Measurements from ENCODE around the gene ARHGEF6.
"Not testable (repeated sequence)": the region's sequence is repeated elsewhere in the genome, so short reads cannot be mapped to it uniquely, and the experiment has no call there.

The ARHGEF6 gene, protein sequence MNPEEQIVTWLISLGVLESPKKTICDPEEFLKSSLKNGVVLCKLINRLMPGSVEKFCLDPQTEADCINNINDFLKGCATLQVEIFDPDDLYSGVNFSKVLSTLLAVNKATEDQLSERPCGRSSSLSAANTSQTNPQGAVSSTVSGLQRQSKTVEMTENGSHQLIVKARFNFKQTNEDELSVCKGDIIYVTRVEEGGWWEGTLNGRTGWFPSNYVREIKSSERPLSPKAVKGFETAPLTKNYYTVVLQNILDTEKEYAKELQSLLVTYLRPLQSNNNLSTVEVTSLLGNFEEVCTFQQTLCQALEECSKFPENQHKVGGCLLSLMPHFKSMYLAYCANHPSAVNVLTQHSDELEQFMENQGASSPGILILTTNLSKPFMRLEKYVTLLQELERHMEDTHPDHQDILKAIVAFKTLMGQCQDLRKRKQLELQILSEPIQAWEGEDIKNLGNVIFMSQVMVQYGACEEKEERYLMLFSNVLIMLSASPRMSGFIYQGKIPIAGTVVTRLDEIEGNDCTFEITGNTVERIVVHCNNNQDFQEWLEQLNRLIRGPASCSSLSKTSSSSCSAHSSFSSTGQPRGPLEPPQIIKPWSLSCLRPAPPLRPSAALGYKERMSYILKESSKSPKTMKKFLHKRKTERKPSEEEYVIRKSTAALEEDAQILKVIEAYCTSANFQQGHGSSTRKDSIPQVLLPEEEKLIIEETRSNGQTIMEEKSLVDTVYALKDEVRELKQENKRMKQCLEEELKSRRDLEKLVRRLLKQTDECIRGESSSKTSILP

DNA sequence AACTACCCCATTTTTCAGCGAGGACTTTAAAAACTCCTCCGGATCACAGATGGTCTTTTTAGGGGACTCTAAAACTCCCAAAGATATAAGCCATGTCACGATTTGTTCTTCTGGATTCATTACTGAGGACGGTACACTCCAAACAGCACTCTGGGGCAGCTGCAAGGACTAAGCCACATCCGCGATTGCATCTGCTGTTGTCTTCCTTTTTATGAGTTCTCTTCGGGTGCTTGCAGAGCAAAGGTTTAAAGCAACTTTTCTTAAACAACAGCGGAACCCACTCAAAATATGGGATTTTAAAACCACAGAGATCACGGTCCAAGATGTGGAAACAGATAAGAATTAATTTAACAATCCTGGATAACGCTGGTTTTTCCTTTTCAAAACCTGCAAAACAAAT is at the start of gene ARHGEF6:
Gene ARHGEF6 (minus strand): TSS at position 170 of the 400 bp plus-strand sequence. CDS start 50 bp downstream, at position 120.
- DNase-seq, result no peak

DNA sequence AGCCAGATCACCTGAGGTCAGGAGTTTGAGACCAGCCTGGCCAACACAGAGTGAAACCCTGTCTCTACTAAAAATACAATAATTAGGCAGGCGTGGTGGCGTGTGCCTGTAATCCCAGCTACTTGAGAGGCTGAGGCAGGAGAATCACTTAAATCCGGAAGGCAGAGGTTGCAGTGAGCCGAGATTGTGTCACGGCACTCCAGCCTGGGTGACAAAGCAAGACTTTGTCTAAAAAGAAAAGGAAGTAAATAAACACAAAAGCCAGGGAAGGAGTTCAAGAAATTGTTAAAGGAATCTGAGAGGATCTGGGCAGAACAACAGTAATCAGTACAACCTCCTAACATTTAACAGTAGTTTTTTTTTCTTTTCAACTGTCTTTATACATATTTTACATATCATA is 48.7 kb upstream of the ARHGEF6 start:
- DNase-seq, result no peak

DNA sequence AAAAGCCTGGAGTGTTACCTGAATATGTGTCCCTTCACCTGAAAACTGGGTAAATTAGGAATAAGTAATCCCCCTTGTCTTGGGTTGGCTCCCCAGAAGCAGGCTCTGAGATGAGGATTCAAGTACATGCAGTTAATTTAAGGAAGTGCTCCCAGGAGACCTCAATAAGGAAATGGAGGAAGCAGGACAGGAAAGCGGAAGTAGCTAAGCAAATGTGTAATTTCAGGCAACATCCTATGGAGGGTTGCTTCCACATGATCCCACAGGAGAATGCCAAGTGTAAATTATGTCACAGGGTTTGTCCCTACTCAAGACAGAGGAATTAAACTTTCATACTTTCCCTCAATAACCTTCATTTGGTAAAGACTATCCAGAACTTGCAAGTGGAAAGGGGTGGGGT is 48.1 kb upstream of the ARHGEF6 start:
- DNase-seq, result no peak

DNA sequence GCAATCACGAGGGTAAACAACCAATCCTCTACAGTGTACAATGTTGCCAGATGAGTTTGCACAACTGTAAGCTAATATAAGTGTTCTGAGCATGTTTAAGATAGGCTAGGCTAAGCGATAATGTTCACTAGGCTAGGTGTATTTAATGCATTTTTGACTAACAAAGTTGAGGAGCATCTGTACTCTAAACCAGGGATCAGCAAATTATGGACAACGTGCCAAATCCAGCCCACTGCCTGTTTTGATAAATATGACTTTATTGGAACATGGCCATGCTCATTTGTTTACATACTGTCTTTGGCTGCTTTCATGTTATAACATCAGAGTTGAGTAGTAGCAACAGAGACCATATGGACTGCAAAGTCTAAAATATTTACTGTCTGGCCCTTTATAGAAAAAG is 46.3 kb upstream of the ARHGEF6 start:
- peak in 1 of 2 experiments; percentile 33 for DNase-seq

DNA sequence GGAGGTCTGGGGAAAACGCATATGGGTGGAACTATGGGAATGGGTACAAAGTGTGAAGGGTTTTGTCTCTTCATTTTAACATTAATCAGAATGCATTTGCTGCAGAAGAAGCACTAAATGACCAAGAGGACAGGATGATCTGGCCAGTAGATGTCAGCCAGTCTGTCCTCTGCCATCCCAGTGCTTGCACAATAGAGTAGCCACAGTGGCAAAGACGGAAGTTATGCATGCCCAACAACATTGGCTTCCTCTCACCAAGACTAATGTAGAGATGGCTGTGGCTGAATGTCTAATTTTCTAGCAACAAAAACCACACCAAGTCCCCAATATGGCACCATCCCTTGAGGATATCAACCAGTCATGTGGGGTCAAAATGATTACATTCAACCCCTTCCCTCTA is 45.0 kb upstream of the ARHGEF6 start:
- DNase-seq, result no peak

DNA sequence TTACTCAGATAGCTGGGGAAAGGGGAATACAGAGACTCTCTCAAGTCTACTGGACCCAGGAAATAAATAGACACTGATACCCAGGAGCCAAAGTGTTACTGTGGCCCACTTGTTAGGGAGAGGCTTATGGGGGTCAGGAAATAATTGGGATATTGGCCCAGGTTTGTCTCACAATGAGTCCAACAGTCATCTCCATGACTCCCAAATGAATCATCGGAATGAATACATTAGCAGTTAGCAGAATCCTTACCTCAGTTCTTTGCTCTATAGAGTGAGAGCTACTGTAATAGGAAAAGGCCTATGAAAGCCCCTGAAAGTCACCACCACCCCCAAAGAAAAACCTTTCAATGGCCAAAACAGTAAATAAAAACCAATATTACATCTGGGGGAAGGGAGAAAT is 42.4 kb upstream of the ARHGEF6 start:
- DNase-seq, result no peak

DNA sequence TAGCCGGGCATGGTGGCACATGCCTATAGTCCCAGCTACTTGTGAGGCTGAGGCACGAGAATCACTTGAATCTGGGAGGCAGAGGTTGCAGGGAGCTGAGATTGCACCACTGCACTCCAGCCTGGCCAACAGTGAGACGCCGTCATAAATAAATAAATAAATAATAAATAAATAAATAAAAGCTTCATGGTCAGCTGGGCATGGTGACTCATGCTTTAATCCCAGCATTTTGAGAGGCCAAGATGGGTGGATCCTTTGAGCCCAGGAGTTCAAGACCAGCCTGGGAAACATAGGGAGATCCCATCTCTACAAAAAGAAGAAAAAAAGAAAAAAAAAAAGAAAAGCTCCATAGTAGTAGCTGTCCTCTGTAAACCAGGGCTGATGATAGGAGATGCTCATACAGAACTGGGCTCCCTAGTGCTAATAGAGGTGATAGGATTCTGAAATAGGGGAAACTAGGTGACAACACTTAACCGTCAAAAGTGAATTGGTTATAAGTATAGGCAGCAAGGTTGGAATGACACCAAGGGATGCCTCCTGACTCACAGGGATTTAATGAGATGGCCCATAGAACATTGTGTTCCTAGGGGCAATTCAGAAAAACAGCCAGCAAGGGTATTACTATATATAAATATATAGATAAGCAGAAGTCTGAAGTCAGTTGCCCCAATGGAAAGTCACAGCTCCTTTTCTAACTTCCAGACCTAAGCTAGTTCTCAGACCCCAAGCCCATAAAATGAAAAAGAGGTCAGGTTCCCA is 41.8 kb upstream of the ARHGEF6 start:
- no peak for DNase-seq

DNA sequence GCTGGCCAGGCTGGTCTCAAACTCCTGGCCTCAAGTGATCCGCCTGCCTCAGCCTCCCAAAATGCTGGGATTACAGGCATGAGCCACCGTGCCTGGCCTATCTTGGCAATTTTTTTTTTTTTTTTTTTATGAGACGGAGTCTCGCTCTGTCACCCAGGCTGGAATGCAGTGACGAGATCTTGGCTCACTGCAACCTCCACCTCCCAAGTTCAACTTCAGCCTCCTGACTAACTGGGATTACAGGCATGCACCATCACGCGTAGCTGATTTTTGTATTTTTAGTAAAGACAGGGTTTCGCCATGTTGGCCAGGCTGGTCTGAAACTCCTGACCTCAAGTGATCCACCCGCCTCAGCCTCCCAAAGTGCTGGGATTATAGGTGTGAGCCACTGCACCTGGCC is 39.0 kb upstream of the ARHGEF6 start:
- not testable (repeated sequence) for DNase-seq

DNA sequence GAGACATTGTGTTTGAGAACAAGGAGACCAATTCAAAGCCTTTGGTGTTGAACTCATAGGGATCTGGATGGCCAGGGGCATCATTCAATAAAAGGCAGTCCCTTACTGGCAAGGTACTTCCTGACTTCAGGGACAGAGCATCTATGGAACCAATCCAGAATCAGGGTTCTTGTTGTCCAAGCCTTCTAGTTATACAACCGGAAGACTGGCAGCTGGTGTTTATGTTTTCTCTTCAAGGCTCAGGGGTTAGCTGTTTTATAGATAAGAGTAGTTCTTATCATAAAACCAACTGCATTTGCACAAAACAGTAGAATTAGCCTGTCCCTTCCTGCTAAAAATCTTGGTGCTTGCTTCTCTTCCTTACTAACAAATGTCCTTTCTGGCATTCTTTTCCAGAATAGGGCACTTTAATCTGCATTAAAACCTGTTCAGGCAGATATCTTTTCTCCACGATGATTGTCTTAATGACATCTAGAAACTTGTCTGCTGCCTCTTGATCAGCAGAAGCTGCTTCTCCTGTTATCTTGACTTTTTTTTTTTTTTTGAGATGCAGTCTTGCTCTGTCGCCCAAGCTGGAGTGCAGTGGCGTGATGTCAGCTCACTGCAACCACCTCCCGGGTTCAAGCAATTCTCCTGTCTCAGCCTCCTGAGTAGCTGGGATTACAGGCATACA is 38.4 kb upstream of the ARHGEF6 start:
- no peak for DNase-seq

DNA sequence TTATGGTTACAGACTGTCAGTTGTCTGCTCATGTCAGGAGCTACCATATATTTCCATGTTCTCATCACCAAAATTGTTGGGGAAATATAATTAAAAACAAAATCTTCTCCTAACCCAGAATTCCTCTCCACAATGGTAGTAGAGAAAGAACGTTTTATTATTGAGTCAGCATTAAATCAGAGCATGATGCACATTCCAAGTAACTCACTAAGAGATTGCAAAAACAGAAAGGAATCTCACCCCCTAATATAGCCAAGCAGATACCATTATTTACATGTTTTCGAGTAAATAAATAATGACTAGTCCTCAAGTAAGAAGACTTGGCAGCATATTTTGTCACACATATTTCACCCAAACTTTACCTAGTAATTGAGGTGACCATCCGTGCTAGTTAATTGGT is 36.2 kb upstream of the ARHGEF6 start:
- no peak for DNase-seq

DNA sequence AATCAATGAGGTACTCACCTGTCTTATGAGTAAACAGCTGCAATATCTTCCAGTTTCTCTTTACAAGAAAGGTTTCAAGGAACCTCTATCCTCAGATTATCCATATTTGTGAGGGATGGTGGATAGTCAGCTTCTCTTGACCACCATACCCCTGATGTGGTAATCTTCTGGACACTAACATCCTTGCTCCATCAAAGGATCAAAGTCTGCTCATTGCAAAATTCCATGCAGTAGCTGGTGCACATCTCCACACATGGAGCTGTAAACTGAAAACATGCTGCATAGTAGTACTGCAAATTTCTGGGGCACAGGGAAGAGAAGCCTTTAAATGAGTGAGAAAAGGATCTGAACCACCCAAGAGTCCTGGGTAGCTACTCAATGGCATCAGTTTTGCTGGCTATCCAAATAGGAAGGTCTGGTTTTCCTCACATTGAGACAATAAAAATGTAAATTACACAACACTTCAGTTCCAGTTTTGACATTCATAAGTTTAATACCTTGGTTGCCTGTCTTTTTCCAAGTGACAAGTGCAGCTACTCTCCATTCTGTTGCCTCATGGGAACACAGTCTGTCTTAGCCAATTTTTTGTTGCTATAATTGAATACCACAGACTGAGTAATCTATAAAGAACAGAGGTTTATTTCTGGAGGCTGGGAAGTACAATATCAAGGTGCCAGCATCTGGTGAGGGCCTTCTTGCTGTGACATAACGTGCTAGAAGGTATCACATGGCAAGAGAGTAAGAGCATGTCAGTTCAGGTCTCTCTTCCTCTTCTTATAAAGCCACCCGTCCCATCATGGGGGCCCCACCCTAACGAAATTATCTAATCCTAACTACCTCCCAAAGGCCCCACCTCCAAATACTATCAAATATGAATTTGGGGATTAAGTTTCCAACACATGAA is 34.4 kb upstream of the ARHGEF6 start:
- DNase-seq, result no peak

DNA sequence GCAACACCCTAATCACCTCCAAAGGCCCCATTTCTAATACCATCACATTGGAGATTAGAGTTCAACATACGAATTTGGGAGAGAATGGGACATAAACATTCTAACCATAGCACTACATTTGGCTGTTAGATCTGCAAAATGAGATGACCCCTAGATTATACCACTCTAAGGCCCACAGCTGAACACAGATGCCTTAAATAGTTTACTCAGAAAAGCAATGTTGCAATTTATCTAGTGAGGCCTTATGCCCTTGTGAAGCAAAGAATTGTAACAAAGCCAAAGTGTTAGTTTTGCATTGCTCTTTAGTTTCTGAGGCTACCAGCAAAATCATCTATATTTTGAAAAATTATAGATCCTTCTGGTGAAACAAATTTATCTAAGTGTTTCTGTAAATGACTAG is 31.6 kb upstream of the ARHGEF6 start:
- DNase-seq, result no peak

DNA sequence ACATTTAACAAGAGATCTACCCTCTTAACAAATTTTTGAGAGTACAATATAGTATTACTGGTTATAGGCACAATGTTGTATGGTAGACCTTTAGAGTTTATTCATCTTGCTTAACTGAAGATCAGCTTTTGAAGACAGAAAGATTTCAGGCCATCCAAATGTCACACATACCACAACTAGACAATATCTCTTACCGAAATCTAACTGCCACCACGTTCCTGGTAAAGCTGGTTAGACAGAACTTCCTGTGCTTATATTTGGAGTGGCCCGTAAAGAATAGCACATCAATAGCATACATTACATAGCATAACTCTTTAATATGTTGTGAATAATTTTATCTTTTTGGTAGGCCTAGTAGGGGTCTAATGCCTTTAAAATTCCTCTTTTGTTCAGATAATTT is 29.8 kb upstream of the ARHGEF6 start:
- no peak for DNase-seq

DNA sequence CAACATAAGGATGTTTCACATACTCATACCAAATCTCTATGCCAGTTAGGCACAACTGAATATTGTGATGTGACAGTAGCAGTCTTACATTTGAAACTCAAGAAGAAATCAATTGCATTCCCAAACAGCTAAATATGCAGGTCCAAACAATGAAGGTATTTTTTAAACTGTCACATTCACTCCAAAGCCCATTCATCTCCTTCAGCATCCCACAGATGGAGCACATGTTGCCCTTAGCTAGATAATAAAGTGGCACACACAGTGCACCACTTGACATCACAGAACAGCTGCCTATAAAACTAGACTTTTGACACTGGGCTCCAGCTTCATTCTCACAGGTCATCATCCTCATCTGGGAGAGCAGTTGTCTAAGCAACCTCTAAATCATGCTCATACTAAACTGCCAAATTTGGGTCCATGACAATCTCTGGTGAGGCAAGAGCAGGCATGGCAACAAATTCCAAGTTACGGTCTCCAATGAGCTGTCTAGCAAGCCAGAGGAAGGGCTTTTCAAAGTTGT is 26.2 kb upstream of the ARHGEF6 start:
- DNase-seq, result no peak

DNA sequence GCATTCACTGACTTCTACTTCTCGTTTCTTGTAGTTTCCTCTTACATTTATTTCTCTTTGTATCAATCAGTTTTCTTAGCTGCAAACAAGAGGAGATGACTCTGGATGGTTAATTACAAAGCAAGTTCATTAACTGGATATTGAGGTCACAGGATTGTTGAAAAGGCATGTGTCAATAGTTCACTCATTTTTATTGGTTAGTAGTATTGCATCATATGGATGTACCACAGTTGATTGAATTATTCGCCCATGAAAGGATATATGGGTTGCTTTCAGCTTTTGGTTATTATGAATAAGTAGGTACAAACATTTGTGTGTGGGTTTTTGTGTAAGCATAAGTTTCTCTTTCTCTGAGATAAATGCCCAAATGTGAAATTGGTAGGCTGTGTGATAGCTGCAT is 21.8 kb upstream of the ARHGEF6 start:
- DNase-seq, result no peak

DNA sequence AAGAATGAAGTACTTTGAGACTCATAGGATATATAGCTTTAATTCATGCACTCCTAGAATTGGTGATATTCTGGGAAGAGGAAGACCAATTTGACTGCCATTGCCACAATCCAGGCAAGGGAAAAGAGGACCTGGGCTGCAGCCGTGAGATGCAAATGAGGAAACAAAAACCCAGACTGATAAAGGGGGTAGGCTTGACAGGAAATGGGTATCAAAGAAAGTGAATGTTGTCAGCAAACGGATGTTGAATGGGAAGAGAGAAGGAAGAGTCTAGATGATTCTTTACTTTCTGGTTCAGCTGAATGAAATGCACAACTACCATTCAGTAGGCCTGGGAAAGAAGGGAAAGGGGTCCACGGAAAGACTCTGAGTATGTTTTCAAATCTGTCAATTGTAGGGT is 17.1 kb upstream of the ARHGEF6 start:
- DNase-seq, result no peak

DNA sequence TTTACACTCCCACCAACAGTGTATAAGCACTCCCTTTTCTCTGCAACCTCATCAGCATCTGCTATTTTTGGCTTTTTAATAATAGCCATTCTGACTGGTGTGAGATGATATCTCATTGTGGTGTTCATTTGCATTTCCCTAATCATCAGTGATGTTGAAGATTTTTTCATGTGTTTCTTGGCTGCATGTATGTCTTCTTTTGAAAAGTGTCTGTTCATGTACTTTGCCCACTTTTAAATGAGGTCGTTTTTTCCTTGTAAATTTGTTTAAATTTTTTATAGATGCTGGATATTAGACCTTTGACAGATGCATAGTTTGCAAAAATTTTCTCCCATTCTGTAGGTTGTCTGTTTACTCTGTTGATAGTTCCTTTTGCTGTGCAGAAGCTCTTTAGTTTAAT is 14.4 kb upstream of the ARHGEF6 start:
- not testable (repeated sequence) for DNase-seq

DNA sequence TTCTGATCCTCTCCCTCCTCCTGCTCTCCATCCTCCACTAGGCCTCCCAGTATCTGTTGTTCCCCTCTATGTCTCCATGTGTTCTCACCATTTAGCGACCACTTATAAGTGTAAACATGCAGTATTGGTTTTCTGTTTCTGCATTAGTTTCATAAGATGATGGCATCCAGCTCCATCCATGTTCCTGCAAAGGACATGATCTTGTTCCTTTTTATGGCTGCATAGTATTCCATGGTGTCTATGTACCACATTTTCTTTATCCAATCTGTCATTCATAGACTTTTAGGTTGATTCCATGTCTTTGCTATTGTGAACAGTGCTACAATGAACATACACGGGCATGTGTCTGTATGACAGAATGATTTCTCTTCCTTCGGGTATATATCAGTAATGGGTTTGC is 13.9 kb upstream of the ARHGEF6 start:
- DNase-seq, result not testable (repeated sequence)

DNA sequence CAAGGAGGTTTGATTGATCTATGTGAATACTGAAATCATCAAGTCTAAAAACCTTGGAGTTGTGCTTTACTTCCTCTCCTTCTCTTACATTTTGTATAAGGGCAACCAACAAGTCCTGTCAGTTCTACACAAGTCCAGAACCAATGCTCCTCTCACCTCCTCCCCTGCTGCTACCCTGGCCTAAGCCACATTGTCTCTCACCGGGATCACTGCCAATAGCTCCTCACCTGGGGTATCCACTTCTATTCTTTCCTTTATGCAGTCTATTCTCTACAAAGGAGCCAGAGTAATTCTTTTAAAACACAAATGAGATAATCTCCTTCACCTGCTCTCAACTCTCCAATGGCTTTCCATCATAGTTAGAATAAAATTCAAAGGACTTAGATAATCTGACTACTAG is 13.3 kb upstream of the ARHGEF6 start:
- no peak for DNase-seq

DNA sequence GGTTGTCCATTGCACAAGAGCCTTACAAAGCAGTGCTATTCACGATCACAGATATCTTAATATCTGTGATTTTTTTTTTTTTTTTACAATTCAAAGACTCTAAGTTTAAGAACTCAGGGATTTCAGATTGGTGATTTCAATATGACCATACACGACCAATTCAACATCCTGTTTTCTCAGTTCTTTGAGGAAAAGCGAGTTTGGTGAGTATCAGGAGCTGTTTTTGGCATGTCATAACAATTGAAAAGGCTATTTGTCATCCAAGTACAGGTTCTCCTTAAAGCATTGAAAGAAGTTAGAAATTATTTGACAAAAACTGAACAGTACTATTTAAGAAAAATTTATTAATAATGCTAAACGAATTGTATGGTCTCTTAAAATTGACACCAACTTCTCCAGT is 9.1 kb upstream of the ARHGEF6 start:
- no peak for DNase-seq

DNA sequence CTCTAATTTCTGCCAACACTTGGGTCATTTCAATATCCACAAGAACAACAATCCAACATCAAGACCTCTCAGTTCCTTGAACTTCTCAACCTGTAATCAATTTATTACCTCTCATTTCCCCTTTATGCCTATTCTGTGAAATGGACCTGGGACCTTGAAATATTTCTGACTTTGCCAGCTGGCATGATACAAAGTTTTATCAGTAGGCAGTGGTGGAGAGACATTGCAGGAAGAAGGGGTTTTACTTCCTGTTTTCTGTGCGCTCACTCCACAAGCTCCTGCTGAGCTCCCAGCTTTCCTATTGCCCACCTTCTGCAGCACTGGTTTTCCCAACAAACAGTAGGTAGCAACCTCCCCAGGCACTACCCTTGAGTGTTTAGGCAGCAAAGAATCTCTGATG is 3.5 kb upstream of the ARHGEF6 start:
- DNase-seq, result no peak

DNA sequence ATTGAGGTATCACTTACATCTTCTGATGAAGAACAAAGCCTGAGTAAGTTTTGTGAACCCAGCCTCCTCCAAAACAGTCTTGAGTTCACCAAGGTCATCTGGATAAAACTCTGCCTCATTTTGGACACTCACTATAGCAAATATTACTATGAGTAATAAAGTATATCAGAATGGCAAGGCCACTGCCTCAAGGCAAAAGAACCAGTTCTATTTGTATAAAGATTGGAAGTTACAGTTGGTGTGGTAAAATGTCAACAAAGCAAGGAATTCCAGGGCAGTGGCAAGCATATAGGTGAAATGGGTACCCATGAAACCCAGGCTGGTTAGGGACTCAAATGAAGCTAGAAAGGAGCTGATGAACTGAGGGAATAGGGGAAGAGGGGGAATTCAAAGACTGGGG is 2.4 kb upstream of the ARHGEF6 start:
- no peak for DNase-seq

All from NCI-H446 (cell line).